Stimulated activated CD8-positive, alpha-beta memory T cell treated with anti-CD3 and anti-CD28 coated beads, Interleukin-7, amount 100 ng/mL, for 48 hours (primary cell): Measurements from ENCODE around the gene ABHD2.
"Not testable (repeated sequence)": the region's sequence is repeated elsewhere in the genome, so short reads cannot be mapped to it uniquely, and the experiment has no call there.

Experiments used
- DNase-seq, 2 donors: peaks; one replicate each; pipeline ENCODE4 v3.0.0-alpha.2; 2020; ENCODE audit warnings: low read depth in 1 of 2; ENCODE audit errors: extremely low read depth in 1 of 2

ABHD2 gene

DNA sequence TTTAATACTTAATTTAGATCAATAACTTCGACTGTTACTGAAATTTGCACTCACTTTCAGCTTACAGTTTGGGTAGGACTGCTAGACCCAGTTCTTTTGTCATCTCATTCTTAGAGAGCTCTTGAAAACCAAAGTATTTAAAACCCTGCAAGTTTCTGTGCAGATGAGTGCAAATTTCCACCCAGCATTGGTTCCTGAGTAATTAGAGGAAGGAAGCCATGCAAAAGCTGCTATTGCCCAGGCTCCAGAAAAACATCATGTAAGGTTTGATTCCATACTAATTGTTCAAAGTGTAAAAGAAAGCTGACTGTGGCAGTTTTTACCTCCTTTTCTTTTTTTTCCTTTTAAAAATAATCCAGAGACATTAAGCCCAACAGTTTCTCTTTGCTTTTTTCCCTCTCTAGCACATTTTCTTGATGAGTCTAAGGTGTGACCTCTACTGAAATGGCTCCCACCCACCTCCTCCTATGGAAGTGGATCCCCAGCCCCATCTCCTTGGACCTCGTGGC is 30.3 kb downstream of the ABHD2 start:
- DNase-seq: no peak

DNA sequence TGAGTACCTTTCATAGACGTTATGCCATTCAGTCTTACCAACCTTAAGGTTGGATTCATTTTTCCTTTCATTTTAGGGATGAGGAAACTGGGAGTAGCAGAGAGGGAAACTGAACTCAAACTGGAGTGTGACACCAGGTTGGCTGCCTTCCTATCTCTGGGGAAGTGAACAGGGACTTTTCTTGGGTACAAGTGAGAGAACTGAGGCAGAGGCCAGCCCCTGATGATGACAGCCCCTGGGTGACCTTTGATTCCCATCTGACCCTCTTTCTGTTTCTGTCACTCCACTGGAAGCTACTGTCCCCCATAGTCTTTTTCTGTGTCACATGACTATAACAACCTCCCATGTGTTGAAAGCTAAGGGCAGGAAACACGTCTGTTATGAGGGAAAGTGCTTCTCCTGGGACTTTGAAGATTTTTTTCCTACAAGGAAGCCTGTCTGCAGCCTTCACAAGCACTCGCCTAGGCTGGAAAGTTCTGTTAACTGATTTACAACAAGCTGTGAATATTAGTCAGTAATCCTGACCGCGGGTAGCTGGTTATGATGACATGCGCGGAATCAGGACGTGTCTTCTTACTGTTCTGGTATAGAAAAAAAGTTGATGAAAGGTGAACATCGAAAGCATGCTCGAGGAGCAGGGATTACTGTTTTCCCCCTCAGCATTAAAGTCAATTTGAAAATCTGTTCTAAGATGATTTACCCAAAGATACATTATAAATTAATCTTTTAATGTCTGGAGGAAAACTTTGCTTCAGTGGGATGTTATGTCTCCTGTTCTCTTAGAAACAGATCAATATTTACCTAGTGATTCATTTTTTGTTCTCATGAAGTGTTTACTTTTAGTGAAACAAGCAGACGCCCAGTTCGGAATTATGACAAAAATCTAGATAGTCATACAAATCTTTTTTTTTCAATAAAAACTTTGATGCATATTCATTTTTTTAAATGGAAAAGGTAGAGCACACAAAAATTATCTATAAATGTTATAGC is 31.5 kb downstream of the ABHD2 start:
- DNase-seq: no peak

DNA sequence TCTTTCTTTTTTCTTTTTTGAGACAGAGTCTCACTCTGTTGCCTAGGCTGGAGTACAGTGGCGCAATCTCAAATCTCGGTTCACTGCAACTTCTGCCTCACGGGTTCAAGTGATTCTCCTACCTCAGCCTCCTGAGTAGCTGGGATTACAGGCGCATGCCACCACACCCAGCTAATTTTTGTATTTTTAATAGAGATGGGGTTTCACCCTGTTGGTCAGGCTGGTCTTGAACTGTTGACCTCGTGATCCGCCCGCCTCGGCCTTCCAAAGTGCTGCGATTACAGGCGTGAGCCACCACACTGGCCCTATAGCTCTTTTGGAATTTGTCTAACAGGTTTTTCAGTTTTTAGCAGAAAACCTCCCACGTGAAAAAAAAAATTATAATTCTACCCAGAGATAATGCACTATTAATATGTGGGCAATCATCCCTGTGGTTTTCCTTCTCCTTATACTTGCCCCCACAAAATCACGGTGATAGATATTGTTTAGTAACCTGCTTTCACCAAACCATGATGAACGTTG is 32.3 kb downstream of the ABHD2 start:
- DNase-seq: not testable (repeated sequence)

DNA sequence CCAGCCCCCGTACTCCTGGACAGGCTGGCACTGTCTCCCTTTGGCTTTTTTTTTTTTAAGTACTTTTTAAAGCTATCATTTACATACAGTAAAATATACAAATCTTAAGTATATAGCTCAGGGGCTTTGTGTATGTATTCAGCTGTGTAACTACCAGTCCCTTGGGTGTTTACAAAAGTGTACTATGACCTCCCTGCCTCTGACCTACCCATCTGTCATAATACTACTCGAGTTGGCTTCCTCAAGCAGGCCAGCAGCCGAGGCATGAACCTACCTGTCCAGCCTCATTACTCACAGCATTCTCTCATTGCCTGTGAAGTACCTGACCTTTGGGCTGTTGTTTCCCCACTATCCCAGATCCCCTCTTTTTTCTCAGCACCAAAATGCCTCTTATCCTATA is 33.2 kb downstream of the ABHD2 start:
- no peak for DNase-seq

DNA sequence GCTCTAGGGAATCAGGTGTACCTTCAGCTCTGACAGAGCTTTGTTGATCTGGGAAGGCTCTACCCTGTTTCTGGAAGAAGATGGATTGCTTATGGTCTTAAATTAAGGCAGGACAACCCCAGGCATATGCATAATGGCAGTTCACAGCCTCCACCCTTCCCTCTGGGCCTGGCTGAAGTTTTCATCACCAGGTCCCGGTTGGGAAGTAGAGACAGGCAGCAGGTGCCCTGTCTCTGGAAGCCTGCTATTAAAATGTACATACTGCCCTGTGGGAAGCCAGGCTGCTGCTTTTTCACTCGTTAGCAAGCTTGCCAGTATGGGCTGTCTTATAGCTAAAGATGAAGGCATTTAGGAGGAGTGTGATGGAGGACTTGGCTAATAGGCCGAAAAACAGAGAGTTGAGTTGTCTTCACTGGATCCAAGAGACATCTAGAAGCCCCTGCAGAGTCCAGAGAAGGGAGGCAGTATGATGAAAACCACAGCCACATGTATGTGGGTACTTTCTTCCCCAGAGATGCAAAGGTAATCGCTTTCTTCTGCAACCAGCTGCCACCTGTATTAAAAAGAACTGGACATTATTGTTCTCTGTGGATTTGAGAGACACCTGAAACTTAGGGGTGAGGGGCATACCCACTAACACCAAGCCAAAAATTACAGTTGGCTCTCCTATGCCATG is 34.4 kb downstream of the ABHD2 start:
- DNase-seq: no peak

DNA sequence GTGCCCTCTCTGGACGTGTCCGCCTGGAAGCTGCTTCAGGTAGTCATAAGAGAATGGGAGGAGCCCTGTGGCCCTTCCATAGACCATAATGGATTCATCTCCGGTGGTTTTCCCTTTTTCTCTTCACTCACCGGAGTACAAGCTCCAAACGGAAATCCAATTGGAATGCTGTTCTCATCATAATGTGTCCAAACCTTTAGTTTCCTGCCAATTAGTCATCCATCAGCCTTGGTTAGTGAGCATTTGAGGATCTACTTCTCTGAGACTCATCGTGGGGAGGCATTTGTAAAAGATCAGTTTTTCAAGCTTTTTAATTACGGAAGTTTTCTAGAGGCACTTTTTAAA is 34.9 kb downstream of the ABHD2 start:
- no peak for DNase-seq

DNA sequence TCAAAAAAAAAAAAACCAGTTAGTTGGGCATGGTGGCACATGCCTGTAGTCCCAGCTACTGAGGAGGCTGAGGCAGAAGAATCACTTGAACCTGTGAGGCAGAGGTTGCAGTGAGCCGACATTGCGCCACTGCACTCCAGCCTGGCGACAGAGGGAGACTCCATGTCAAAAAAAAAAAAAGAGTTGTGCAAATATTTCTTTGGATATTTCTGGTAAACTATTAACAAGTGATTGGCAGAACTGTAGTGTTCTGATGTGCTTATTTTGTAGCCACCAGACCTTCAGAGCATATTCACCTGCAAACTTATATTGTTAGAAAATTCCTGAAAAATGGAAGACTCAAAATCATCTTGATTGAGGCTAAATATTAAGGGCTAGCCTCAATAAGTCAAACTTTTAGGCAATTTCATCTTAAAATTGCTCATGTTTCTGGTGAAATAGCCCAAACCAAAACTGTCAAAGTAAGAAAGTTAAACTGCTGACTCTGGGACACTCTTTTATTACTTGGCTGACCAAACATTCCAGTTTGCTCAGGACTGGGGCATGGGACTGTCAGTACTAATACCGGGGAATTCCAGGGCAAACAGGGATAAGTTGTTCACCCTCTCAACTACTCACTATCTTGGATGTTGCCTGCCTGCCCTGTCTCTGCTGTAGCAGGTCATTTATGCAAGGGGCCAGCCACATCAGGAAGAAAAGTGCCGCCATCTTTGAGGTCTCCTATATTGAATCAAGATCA is 37.0 kb downstream of the ABHD2 start:
- DNase-seq: no peak

DNA sequence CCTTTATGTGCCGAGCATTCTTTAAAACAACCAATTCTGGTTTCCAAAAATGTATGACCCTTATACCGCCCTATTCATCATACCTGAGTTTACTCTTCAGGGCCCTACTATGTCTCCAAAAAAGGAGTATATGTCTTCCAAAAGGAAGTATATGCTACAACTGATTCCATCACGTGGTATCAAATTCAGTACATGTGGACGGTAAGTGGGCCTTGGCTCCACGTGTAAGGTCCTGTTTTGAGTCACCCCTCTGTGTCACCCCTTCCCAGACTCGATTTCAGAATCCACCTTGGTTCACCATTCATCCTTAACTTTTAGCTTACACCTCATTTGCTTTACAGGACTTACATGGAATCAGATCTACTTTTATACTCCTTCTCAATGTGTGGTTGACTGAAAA is 37.8 kb downstream of the ABHD2 start:
- no peak for DNase-seq

DNA sequence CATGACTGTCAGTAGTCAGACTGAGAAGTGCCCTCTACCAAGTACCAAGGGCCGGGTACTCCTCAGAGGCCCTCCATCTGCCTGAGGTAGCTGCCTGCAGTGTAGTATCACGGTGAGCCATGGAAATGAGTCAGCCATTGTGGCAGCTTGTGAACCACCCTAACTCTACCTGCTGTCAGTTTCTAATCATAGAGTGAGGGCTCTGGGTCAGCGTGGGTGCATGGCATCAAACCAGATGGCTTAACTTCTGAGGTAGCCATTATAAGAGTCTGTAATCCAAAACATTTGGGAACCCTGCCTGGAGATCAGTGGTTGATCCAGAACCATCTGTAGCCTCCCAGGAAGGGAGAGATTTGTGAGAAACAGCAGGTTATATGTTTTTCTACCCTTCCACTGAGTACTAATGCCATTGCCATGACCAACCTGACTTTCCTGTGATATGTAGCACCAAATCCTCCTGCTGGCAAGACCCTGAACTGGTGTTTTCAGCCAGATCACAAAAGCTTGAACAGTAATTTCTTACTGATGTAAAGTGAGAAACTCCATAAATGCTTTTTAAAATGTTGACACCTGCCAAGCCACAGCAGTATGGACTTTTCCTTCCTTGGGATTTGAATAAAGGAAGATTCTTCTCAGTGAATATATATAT is 38.9 kb downstream of the ABHD2 start:
- peak in 1 of 2 donors; percentile 57 for DNase-seq

DNA sequence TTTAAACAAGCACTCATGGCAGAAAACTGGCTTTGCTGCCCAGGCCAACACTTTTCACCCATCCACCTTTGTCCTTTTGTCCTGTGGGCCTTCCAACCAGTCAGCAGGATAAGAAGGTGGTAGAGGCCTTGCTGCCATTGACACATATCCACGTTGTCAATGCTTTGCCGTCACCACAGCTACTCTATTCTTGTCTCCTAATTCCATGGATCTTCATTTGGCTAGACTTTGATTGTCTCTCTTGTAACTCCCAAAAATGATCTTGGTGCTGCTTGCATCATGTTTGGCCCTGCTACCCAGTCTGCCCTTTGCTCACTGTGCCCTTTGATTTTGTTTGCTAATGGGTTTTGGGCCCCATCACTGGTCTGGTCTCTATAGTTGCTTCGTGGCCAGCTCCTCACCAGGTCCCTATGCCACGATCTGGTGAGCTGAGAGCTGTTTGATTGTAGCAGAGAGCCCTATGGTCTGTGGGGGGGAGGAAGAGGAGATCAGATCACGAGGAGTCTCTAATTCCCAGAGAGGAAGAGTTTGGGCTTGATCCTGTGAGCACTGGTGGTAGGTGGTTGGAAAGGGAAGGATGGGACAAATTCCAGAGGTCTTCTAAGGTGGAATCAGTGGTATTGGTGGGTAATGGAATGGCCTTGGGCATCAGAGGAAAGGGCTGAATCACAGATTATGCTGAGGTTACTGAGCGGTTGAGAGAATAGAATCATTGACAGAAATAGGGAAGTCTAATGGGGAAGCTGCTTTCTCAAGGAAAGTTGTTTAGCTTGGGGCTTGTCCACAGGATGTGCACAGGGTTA is 40.3 kb downstream of the ABHD2 start:
- DNase-seq: no peak

DNA sequence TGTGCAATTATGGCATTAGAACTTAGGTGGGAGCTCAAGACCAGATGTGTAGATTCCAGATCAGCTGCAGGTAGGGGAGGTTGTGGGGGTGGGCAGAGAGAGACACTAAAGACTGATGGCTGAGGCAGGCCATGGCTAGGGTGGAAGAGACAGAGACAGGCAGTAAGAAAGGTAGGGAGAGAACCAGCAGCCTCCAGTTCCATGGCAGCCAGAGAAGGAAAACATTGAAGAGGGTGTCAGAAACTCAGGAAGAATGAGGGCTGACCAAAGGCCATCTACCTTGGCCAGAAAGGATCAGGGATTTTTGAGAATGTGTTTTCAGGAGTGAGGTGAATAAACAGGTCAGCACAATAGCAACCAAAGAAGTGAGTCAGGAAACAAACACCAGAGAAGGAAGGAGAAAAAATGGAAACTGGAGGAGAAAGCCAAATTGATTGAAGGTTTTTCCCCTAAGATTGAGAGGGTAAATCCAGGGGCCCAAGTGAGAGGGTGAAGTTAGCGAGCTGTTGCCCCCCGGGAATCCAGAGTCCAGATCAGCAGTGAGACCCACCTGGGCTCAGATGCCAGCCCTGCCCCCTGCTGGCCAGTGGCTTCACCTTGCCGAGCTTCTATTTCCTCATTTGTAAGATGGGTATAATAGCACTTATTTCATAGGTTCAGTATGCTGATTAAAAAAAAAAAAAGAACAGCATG is 41.0 kb downstream of the ABHD2 start:
- no peak for DNase-seq

DNA sequence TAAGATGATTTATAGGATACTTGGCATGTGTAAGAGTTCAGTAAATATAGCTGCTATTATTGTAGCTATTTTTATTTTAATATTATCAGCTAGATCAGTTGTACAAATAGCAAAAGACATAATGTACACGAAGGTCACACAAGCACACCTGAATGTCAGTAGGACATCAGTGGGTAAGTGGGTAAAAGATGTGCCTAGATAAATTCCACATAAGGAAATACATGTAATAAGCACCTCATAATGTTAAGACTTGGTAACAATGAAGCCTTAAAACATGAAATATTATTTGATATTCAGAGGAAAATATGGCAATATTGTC is 41.5 kb downstream of the ABHD2 start:
- no peak for DNase-seq

DNA sequence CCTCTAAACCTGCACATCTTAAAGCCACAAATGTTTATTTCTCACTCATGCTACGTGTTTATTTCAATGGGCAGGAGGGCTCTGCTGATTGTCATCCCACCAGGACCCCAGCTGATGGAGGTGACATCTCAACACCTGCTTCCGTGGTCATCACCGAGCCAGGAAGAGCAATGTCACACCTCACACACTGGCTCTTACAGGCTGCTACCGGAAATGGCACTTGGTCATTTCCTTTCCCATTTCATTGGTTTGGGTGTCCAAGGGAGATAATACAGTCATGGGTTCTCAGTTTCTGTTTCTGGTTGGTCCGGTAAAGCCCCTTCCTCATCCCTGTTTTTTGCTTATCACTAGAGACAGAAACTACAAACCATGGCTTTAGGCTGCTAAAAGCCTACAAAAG is 41.9 kb downstream of the ABHD2 start:
- DNase-seq: no peak

DNA sequence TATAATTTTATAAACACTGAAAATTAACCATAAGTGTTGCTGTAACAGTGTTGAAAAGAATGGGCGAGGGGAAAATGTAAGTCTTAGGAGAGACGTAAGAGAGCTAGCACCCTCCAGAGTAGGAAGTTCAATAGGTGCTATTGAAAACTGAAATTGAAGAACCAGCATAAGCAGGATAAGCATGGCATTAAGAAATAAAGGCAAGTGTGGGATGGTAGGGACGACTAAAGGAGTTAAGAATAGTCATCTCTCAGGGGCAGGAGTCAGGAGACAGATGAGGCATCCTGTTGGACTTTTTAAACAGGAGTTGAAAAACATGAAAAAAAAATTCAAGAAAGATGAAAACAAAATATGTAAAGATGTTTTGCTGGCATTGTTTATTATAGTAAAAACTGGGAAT is 43.5 kb downstream of the ABHD2 start:
- no peak for DNase-seq

DNA sequence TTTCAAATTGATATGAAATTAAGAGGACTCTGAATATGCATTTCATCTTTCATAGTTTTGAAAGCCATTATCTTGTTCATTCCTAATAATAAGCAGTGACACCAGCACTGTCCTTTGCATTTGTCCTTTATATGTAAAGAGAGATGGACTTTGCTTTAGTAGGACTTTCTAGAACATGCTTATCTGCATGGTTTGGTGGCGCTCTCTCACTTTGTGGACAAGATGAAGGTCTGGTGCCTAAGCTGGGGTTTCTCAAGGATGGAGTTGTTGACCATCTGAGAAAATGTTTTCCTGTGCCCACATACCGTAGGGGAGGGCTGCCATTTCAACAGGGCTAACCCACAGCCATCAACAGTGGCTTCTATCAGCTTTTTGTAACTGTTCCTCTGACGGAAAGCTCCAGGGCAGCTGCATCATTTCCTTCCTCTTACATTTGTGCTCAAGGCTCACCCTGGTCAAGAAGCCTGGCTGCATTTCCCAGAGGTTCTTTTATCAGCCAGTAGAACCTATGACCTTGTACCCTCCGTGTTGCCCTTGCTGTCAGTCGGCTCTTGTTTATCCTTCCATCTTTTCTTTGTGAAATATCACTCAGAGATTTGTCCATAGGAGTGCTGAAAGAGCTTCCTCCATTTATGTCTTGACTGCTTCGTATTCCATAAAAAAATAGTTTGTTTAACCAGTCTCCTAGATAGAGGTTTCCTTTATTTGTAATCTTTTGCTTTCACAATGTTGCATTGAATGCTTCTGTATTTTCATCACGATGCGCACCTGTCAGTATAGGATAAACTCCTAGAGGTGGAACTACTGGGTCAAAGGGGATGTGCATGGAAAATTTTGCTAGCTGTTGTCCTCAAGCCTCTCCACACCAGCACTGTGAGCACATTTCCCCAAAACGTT is 44.6 kb downstream of the ABHD2 start:
- no peak for DNase-seq

DNA sequence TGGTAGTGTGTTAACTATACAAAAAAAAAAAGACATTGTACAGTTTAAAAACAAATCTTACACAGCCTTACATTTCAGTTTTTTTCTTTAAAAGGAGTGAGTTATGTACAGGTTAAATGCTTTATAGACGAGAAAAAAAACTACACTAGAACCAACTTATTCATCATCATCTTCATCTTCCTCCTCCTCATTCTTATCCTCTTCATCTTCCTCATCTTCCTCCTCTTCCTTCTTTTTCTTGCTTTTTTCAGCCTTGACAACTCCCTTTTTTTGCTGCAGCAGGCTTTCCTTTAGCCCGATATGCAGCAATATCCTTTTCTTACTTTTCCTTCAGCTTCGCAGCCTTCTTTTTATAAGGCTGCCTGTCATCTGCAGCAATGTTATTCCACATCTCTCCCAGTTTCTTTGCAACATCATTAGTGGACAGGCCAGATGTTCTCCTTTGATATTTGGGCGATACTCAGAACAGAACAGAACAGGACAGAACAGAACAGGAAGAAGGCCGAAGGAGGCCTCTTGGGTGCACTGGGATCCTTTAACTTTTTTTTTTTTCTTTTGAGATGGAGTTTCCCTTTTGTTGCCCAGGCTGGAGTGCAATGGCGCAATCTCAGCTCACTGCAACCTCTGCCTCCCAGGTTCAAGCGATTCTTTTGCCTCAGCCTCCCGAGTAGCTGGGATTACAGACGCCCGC is 47.3 kb downstream of the ABHD2 start:
- not testable (repeated sequence) for DNase-seq

DNA sequence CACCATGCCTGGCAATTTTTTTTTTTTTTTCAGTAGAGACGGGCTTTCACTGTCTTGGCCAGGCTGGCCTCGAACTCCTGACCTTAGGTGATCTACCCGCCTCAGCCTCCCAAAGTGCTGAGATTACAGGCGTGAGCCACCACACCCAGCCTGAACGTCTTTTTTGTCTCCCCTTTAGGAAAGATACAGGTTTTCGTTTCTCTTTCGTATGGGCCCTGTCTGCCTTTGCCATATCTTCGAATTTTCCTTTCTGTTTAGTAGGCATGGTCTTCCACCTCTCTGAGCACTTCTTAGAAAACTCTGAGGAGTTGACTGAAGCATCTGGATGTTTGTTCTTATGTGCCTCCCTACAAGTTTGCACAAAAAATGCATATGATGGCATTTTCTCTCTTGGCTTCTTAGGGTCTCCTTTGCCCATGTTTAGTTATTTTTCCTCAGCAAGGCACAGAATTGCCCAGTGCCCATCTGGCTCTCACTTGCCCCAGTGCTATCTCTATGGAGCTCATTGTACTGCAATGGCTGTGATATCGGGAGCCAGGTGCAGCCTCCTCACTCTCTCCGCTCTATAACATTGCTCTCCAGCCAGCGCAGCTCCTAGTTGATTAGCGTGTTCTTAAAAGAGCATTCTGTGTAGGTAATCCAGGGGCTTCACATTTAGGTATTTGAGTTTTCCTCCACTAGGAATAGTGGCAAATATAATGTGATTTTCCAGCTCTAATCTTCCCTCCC is 48.0 kb downstream of the ABHD2 start:
- no peak for DNase-seq
